Lower leg skin (tissue), 3 donors: ENCODE data around the gene LRRC55.

ENCODE experiments used
- CTCF ChIP-seq, 3 donors: fragments of 450-650 bp; IDR thresholded peaks; one replicate each; pipeline ENCODE4 v1.5.1; 2016; ENCODE audit warnings: antibody characterized with exemption in 3 of 3, mild to moderate bottlenecking in 3 of 3, moderate library complexity in 2 of 3
- POLR2A ChIP-seq, 2 donors: fragments of 450-650 bp; IDR thresholded peaks; one replicate each; pipeline ENCODE4 v1.6.1; 2016 to 2017; ENCODE audit warnings: antibody characterized with exemption in 2 of 2, mild to moderate bottlenecking in 1 of 2, moderate library complexity in 1 of 2

DNA sequence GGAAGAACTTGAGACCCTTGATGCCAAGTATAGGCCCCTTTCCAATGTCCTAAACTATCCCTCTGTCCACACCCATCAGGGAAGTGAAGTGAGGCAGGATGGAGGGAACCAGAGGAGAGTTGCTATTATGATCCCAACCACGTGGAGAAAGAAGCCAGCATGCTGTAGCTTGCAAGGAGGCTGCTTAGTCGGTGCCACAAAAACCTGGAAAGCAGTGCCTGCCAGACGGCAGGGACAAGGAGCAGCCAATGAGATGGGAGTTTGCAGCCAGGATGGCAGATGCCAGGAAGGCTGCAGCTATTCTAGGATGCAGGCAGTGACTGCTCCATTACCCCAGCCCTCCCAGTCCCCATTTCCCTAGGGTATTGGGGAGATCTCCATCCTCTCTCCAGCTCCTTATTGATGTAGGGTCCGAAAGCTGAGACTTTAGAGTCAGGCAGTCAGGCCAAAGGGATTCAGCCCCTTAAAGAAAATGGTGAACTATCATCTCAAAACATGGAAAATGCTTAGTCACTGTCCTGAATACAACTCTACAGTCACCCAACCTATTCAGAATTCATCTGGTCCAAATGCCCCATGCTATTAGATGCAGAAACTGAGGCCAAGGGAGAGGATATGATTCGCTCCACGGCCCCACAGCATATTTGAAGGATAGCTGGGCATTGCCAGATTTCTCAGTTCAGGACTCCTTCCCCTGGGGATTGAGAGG is 18.4 kb upstream of the LRRC55 start:
- no peak for TF ChIP-seq POLR2A (IDR thresholded peaks at IDR 0.05)
- no peak for TF ChIP-seq CTCF (IDR thresholded peaks at IDR 0.05)
